Panc1 (cell line): ENCODE measurements around the gene GPR37L1. TPM values are rescaled to one million over a fixed set of nuclear protein-coding genes. Genes with fewer than 3 reads are reported as not detected.

Experiments
- ATAC-seq: fragments of 200-7000 bp; cut with Tn5 transposase; 2 replicates; pipeline ENCODE4 v1.9.1; 2020; ENCODE audit warnings: mild to moderate bottlenecking, moderate library complexity
- BruUV-seq: library from RNA; stranded (reverse); fragments of 400-500 nt; replicated peaks from 2 replicates; lab custom pipeline; 2021; lab: Mats Ljungman, UMichigan
- CTCF ChIA-PET: fragments of 300-600 bp; sonication (Branson Sonifier 250); formaldehyde crosslinking; loops from one replicate; lab custom pipeline; 2022; ENCODE audit warnings: antibody characterized with exemption; lab: Charles Lee
- POLR2A ChIA-PET: fragments of 300-600 bp; sonication (Branson Sonifier 250); formaldehyde crosslinking; loops from one replicate; lab custom pipeline; 2022; ENCODE audit warnings: antibody characterized with exemption; lab: Charles Lee
- DNase-seq: peaks from one replicate; pipeline ENCODE4 v3.0.0-alpha.2; 2010; ENCODE audit warnings: low read depth, low spot score
- H3K27ac ChIP-seq: 2 replicates; pipeline ENCODE4 v1.5.1; 2011; ENCODE audit warnings: mild to moderate bottlenecking, low read length, inconsistent platforms
- H3K27me3 ChIP-seq: fragments of 200-500 bp; sonication (Bioruptor generic); 2 replicates; pipeline ENCODE4 v1.6.0; 2014; ENCODE audit warnings: low read length, inconsistent platforms; ENCODE audit not compliant: control insufficient read depth, insufficient read depth
- H3K36me3 ChIP-seq: fragments of 200-500 bp; sonication (Bioruptor generic); 2 replicates; pipeline ENCODE4 v1.5.1; 2014; ENCODE audit warnings: inconsistent platforms, mild to moderate bottlenecking, low read length, moderate library complexity; ENCODE audit not compliant: control insufficient read depth, insufficient read depth
- H3K4me1 ChIP-seq: 2 replicates; pipeline ENCODE4 v1.5.1; 2011; ENCODE audit warnings: inconsistent platforms, mild to moderate bottlenecking, low read length, moderate library complexity; ENCODE audit not compliant: control insufficient read depth, insufficient read depth
- H3K4me3 ChIP-seq, 2 experiments: 2 replicates each; pipeline ENCODE4 v1.5.1; 2011 to 2012; ENCODE audit warnings: low read depth in 2 of 2, low read length in 2 of 2, mild to moderate bottlenecking in 2 of 2, inconsistent platforms in 1 of 2, moderate library complexity in 1 of 2
- H3K9me3 ChIP-seq: fragments of 200-500 bp; sonication (Bioruptor generic); 2 replicates; pipeline ENCODE4 v1.5.1; 2014; ENCODE audit warnings: low read depth, mild to moderate bottlenecking, inconsistent platforms, low read length, moderate library complexity; ENCODE audit not compliant: control insufficient read depth, insufficient read depth
- CTCF ChIP-seq: fragments of 450-650 bp; IDR thresholded peaks from 2 replicates; pipeline ENCODE4 v1.5.1; 2017; ENCODE audit warnings: mild to moderate bottlenecking
- POLR2AphosphoS5 ChIP-seq: IDR thresholded peaks from 2 replicates; pipeline ENCODE4 v1.6.1; 2012; ENCODE audit warnings: mild to moderate bottlenecking, low read depth, low read length, moderate library complexity
- REST ChIP-seq, 2 experiments: IDR thresholded peaks; 2 replicates each; pipeline ENCODE4 v1.6.1; 2011 to 2012; ENCODE audit warnings: low read depth in 2 of 2, control low read depth in 1 of 2, low read length in 1 of 2, mild to moderate bottlenecking in 1 of 2, moderate library complexity in 1 of 2; ENCODE audit not compliant: insufficient read depth in 1 of 2
- SIN3A ChIP-seq: IDR thresholded peaks from 2 replicates; pipeline ENCODE4 v1.6.1; 2012; ENCODE audit warnings: low read depth, mild to moderate bottlenecking, low read length, moderate library complexity, borderline replicate concordance; ENCODE audit not compliant: insufficient read depth
- TCF7L2 ChIP-seq: IDR thresholded peaks from 2 replicates; pipeline ENCODE4 v1.6.1; 2011; ENCODE audit warnings: mild to moderate bottlenecking, low read depth, low read length, inconsistent platforms
- in situ Hi-C: cut with HindIII; loops from 2 replicates; pipeline ENCODE4 v1.10.0; 2016; ENCODE audit warnings: low sequenced_read_pairs, low pct_unique_long_range_greater_than_20kb
- intact Hi-C: fragments of 100-400 bp; cut with micrococcal nuclease; formaldehyde crosslinking; loops from one replicate; pipeline ENCODE4 v1.10.0; 2022; ENCODE audit not compliant: unreplicated experiment
- total RNA-seq: library from RNA; stranded (reverse); gene quantifications from one replicate; pipeline ENCODE4 v1.2.1, GENCODE V29; 2021; ENCODE audit not compliant: unreplicated experiment

The GPR37L1 gene
- total RNA-seq, 1 experiment from 2014 or later = 0.44 TPM

- no peak for TF ChIP-seq TCF7L2
- no peak for TF ChIP-seq SIN3A
- TF ChIP-seq CTCF = no peak
- no peak for TF ChIP-seq POLR2AphosphoS5
- TF ChIP-seq REST (IDR thresholded peaks at IDR 0.05; ENCODE audit: insufficient read depth in 1 of 2, low read depth in 2 of 2, low read length in 1 of 2) = no peak
- peak overlapping the region; percentile 2; the same call in 1 of the 2 replicates for H3K27ac ChIP-seq
- H3K4me1 ChIP-seq = peaks cover 39% of the 10 kb centered on the region
- ChIA-PET CTCF (no interaction called here), POLR2A (no interaction called here)
- H3K4me3 ChIP-seq = no peak overlapping the region
- in situ Hi-C loops (no loop called here), intact Hi-C loops (no loop called here)
- H3K36me3 ChIP-seq = no peaks in the 10 kb centered on the region
- DNase-seq (no peak), ATAC-seq (no peak)
- H3K27me3 ChIP-seq = no peaks in the 10 kb centered on the region
- no peaks in the 10 kb centered on the region for H3K9me3 ChIP-seq
- no TSS peak for BruUV-seq
These were observed 18.6 kb upstream of the GPR37L1 start for GRCh38 chr1:202104073-202104472.

GRCh38 chr1:202105571-202106339 lies 17.0 kb upstream of the GPR37L1 start:
- Histone ChIP-seq H3K27me3 (no peaks in the 10 kb centered on the region), H3K4me1 (peaks cover 43% of the 10 kb centered on the region)

More at GRCh38 chr1:202105571-202106339, 17.0 kb upstream of the GPR37L1 start:
- Histone ChIP-seq H3K36me3 (no peaks in the 10 kb centered on the region), H3K4me3 (no peak overlapping the region), H3K9me3 (no peaks in the 10 kb centered on the region), H3K27ac (peak overlapping the region; percentile 80)
- CTCF ChIA-PET = no interaction called here
- in situ Hi-C loops = no loop called here
- intact Hi-C loops = no loop called here
- DNase-seq = no peak
- ATAC-seq = peak; percentile 45
- POLR2A ChIA-PET = interaction anchor here (0.5 to 0.7 kb wide), 3 partner anchors 50 to 121 kb away, joined by 3 to 6 read pairs (median 4); no protein-coding TSS in a partner anchor
- TF ChIP-seq CTCF (no peak), TCF7L2 (no peak), SIN3A (no peak), POLR2AphosphoS5 (no peak), REST (IDR thresholded peaks at IDR 0.05; ENCODE audit: insufficient read depth in 1 of 2, low read depth in 2 of 2, low read length in 1 of 2) (no peak)
- BruUV-seq = no TSS peak
